Left lobe of liver (tissue), 2 donors: ENCODE measurements around the gene LIMS4. TPM values are rescaled to one million over a fixed set of nuclear protein-coding genes. Genes with fewer than 3 reads are reported as not detected.
A peak's percentile ranks its signal among the peaks of the same experiment; 100 is the strongest.
"Not testable (repeated sequence)": the region's sequence is repeated elsewhere in the genome, so short reads cannot be mapped to it uniquely, and the experiment has no call there.

Experiments used
- ATAC-seq: fragments of 200-7000 bp; cut with Tn5 transposase; one replicate; pipeline ENCODE4 v1.9.1; 2020; ENCODE audit warnings: mild to moderate bottlenecking, moderate library complexity
- DNase-seq: peaks from one replicate; pipeline ENCODE4 v3.0.0-alpha.2; 2020; ENCODE audit warnings: low spot score
- total RNA-seq: library from RNA; stranded (reverse); gene quantifications from one replicate; pipeline ENCODE4 v1.2.1, GENCODE V29; 2021
- donor health status: DM: no; HTN: no; CAD: no; lungs with moderate emphysema.
- donor health status: DM: no; HTN: yes; CAD: no.

Gene LIMS4
- total RNA-seq = not detected

- peak; percentile 28 for ATAC-seq
- DNase-seq = not testable (repeated sequence)
Observed at GRCh38 chr2:110472171-110473058, at the start of gene LIMS4. Gene LIMS4, minus strand, starts transcription at chr2:110472816. Its CDS starts 38 bp downstream, at chr2:110472778.

GRCh38 chr2:110499755-110500377 lies 27.2 kb upstream of the LIMS4 start:
- peak; percentile 99 for ATAC-seq
- not testable (repeated sequence) for DNase-seq

- not testable (repeated sequence) for ATAC-seq, DNase-seq
Observed at GRCh38 chr2:110496027-110496426, 23.4 kb upstream of the LIMS4 start.

- not testable (repeated sequence) for DNase-seq, ATAC-seq
Observed at GRCh38 chr2:110494488-110494887, 21.9 kb upstream of the LIMS4 start.

GRCh38 chr2:110488991-110489390 lies 16.4 kb upstream of the LIMS4 start:
- not testable (repeated sequence) for ATAC-seq

GRCh38 chr2:110482697-110483096 lies 10.1 kb upstream of the LIMS4 start:
- not testable (repeated sequence) for DNase-seq, ATAC-seq

More at GRCh38 chr2:110488991-110489390, 16.4 kb upstream of the LIMS4 start:
- DNase-seq = not testable (repeated sequence)

GRCh38 chr2:110481200-110481599 lies 8.6 kb upstream of the LIMS4 start:
- not testable (repeated sequence) for DNase-seq

GRCh38 chr2:110480084-110480483 lies 7.5 kb upstream of the LIMS4 start:
- not testable (repeated sequence) for DNase-seq, ATAC-seq

More at GRCh38 chr2:110481200-110481599, 8.6 kb upstream of the LIMS4 start:
- peak; percentile 81 for ATAC-seq

GRCh38 chr2:110477370-110477769 lies 4.8 kb upstream of the LIMS4 start:
- DNase-seq = not testable (repeated sequence)
- ATAC-seq = peak; percentile 84

- DNase-seq = not testable (repeated sequence)
- peak; percentile 79 for ATAC-seq
Observed at GRCh38 chr2:110476952-110477351, 4.3 kb upstream of the LIMS4 start.

- ATAC-seq, DNase-seq: not testable (repeated sequence)
Observed at GRCh38 chr2:110475627-110476359, 3.2 kb upstream of the LIMS4 start.

GRCh38 chr2:110474898-110475297 lies 2.3 kb upstream of the LIMS4 start:
- not testable (repeated sequence) for DNase-seq, ATAC-seq

GRCh38 chr2:110473059-110473358 lies 393 bp upstream of the LIMS4 start:
- not testable (repeated sequence) for ATAC-seq, DNase-seq

GRCh38 chr2:110468921-110469320 lies 3.7 kb downstream of the LIMS4 start:
- not testable (repeated sequence) for DNase-seq, ATAC-seq

- ATAC-seq, DNase-seq: not testable (repeated sequence)
Observed at GRCh38 chr2:110465312-110465711, 7.3 kb downstream of the LIMS4 start.

- ATAC-seq, DNase-seq: not testable (repeated sequence)
Observed at GRCh38 chr2:110462458-110462857, 10.2 kb downstream of the LIMS4 start.

- ATAC-seq = peak; percentile 34
- DNase-seq = not testable (repeated sequence)
Observed at GRCh38 chr2:110460318-110460717, 12.3 kb downstream of the LIMS4 start.

- DNase-seq, ATAC-seq: not testable (repeated sequence)
Observed at GRCh38 chr2:110457214-110457590, 15.4 kb downstream of the LIMS4 start.

- peak; percentile 76 for ATAC-seq
- DNase-seq = not testable (repeated sequence)
Observed at GRCh38 chr2:110456291-110457213, 16.1 kb downstream of the LIMS4 start.
